ENCODE data around the gene LDLRAD4.
"Not testable (repeated sequence)": the region's sequence is repeated elsewhere in the genome, so short reads cannot be mapped to it uniquely, and the experiment has no call there.

LDLRAD4 gene

GRCh38 chr18:13658436-13659204 is 440.1 kb downstream of the LDLRAD4 start:
- DNase-seq: no peak

- no peak for DNase-seq
Measured at GRCh38 chr18:13660510-13660909, 441.9 kb downstream of the LDLRAD4 start.

- DNase-seq: no peak
Measured at GRCh38 chr18:13661051-13661778, 442.7 kb downstream of the LDLRAD4 start.

- DNase-seq: no peak
Measured at GRCh38 chr18:13661779-13662256, 443.3 kb downstream of the LDLRAD4 start.

- DNase-seq: no peak
Measured at GRCh38 chr18:13672657-13673056, 454.1 kb downstream of the LDLRAD4 start.

GRCh38 chr18:13676471-13676870 is 457.9 kb downstream of the LDLRAD4 start:
- DNase-seq: no peak

- not testable (repeated sequence) for DNase-seq
Measured at GRCh38 chr18:13677350-13677749, 458.8 kb downstream of the LDLRAD4 start.

GRCh38 chr18:13680612-13681011 is 462.1 kb downstream of the LDLRAD4 start:
- DNase-seq: no peak

GRCh38 chr18:13681701-13682100 is 463.1 kb downstream of the LDLRAD4 start:
- no peak for DNase-seq

GRCh38 chr18:13684546-13684945 is 466.0 kb downstream of the LDLRAD4 start:
- no peak for DNase-seq

- DNase-seq: no peak
Measured at GRCh38 chr18:13688191-13689136, 469.9 kb downstream of the LDLRAD4 start.

- DNase-seq: not testable (repeated sequence)
Measured at GRCh38 chr18:13690060-13690459, 471.5 kb downstream of the LDLRAD4 start.

GRCh38 chr18:13695337-13695736 is 476.8 kb downstream of the LDLRAD4 start:
- DNase-seq: not testable (repeated sequence)

GRCh38 chr18:13696961-13697360 is 478.4 kb downstream of the LDLRAD4 start:
- DNase-seq: no peak

GRCh38 chr18:13700153-13700552 is 481.6 kb downstream of the LDLRAD4 start:
- DNase-seq: no peak

Measured in activated CD4-positive, alpha-beta T cell treated with anti-CD3 and anti-CD28 coated beads, Interleukin-2, amount 50 U/mL, for 1 hour (primary cell).